ENCODE results near the gene APBA2.
"Not testable (repeated sequence)": the region's sequence is repeated elsewhere in the genome, so short reads cannot be mapped to it uniquely, and the experiment has no call there.

APBA2 gene

GRCh38 chr15:29097971-29098370, 212.2 kb downstream of the APBA2 start:
- H3K4me3 ChIP-seq (ENCODE audit: low read depth, low read length) = no peak overlapping the region

- no peak overlapping the region for H3K4me3 ChIP-seq (ENCODE audit: low read depth, low read length)
Measured at GRCh38 chr15:29098652-29099051, 212.9 kb downstream of the APBA2 start.

- no peak overlapping the region for H3K4me3 ChIP-seq (ENCODE audit: low read depth, low read length)
Measured at GRCh38 chr15:29099131-29099880, 213.5 kb downstream of the APBA2 start.

- no peak overlapping the region for H3K4me3 ChIP-seq (ENCODE audit: low read depth, low read length)
Measured at GRCh38 chr15:29100486-29101000, 214.8 kb downstream of the APBA2 start.

- no peak overlapping the region for H3K4me3 ChIP-seq (ENCODE audit: low read depth, low read length)
Measured at GRCh38 chr15:29101491-29101890, 215.7 kb downstream of the APBA2 start.

- H3K4me3 ChIP-seq (ENCODE audit: low read depth, low read length) = not testable (repeated sequence)
Measured at GRCh38 chr15:29102173-29102794, 216.5 kb downstream of the APBA2 start.

- H3K4me3 ChIP-seq (ENCODE audit: low read depth, low read length) = peak overlapping the region; percentile 17
Measured at GRCh38 chr15:29102911-29103823, 217.4 kb downstream of the APBA2 start.

- H3K4me3 ChIP-seq (ENCODE audit: low read depth, low read length) = peak overlapping the region; percentile 17
Measured at GRCh38 chr15:29103824-29104565, 218.2 kb downstream of the APBA2 start.

DNA sequence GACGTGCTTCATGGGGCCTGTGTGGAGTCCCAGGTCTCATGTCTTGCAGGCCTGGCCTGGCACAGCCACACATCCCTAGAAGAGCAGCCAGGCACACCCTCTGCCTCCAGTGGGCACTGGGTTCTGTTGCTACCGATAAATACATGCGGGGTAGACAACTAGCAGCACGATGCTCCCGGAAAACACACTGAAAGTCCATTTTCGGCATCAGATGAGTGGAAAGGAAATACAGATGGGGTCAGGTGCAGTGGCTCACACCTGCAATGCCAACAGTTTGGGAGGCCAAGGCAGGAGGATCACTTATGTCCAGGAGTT, 218.7 kb downstream of the APBA2 start:
- H3K4me3 ChIP-seq (ENCODE audit: low read depth, low read length) = no peak overlapping the region

DNA sequence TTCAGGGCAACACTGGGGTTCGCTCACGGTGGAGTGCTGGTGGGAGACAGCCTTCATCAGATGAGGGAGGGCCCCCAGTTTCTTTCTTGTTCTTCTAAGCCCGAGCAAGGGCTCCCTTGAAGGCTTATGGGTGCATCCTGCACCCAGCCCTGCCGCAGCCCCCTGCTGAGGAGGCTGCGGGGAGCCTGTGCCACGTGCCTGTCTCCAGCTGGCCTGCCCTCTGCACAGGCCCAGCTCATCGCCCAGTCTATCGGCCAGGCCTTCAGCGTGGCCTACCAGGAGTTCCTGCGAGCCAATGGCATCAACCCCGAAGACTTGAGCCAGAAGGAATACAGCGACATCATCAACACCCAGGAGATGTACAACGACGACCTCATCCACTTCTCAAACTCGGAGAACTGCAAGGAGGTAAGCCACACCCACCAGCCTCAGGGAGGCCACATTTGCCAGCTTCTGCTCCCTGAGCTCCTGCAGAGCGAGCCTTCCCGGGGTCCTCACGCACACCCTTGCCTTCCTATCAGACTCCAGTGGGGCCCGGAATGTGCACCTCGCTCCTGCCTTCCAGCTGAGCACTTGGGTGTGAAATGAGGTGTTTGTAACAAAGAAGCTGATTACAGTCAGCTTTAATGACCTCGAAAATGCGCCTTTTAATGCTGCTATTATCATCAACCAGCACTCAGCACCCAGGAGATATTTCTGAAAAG, 219.5 kb downstream of the APBA2 start:
- no peak overlapping the region for H3K4me3 ChIP-seq (ENCODE audit: low read depth, low read length)

DNA sequence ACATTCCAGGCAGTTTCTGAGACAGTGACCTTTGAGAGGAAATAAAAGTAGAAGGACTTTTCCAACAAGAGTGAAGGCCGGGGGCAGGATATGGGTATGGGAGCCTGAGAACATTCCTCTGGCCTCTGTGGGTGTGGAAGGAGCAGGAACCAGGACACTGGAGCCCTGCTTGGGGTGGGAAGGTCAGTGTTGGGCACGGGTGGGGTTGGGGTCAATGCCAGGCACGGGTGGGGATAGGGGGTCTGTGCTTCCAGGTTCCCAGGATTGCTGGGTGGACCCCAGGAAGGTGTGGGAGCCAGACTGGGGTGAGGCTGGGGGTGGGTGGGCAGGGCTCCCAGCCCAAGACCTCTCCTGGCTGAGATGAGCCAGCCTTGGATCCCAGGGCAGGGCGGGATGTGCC, 220.3 kb downstream of the APBA2 start:
- H3K4me3 ChIP-seq (ENCODE audit: low read depth, low read length) = no peak overlapping the region

GRCh38 chr15:29106551-29107290, 220.9 kb downstream of the APBA2 start:
- no peak overlapping the region for H3K4me3 ChIP-seq (ENCODE audit: low read depth, low read length)

GRCh38 chr15:29107291-29107890, 221.6 kb downstream of the APBA2 start:
- H3K4me3 ChIP-seq (ENCODE audit: low read depth, low read length) = no peak overlapping the region

DNA sequence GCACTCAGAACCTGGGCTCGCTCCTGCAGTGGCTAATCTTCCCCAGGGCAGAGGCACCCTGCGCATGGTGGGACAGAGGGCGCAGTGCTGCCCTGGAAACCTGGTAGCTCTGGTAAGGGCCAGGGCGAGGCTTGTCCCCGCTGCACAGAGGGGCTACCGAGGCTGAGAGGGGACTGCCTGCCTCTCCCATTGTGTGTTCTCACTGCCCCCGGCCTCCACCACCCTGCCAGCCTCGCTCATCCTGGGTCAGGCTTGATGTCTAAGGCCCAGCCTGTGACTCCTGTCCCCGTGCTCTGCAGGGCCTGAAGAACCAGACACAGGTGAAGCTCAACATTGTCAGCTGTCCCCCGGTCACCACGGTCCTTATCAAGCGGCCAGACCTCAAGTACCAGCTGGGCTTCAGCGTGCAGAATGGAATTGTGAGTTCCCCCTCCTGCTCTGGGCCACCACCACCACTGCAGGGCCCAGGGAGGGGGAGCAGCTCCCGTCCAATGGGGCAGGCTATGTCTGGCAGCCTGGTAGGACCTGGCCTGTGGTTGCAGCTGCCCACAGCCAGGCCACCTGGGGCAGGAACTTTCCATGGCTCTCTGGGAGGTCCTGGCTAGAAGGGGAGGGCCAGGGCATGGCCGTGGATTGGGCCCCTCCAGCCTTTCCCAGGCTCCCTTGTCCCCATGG, 222.3 kb downstream of the APBA2 start:
- H3K4me3 ChIP-seq (ENCODE audit: low read depth, low read length) = no peak overlapping the region

GRCh38 chr15:29109762-29110161, 224.0 kb downstream of the APBA2 start:
- H3K4me3 ChIP-seq (ENCODE audit: low read depth, low read length) = no peak overlapping the region

DNA sequence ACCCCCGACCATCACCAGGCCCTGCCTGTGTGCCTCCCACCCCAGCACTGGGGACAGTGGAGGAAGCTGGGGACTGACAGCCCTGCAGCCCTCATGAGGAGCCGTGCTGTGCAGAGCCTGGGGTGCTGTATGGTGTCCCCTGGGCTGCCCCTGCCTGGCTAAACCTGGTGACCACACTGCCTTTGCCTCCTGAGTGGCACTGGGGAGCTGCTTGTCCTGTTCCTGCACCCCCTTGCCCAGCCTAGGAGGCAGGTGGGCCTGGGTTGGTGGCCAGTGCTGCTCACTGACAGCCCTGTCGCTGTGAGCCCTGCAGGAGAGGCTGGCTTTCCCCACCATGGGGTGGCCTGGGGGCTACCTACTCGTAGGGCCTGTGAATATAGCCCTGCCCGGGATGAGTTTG, 224.4 kb downstream of the APBA2 start:
- H3K4me3 ChIP-seq (ENCODE audit: low read depth, low read length) = no peak overlapping the region

- H3K4me3 ChIP-seq (ENCODE audit: low read depth, low read length) = no peak overlapping the region
Measured at GRCh38 chr15:29110733-29111132, 225.0 kb downstream of the APBA2 start.

- no peak overlapping the region for H3K4me3 ChIP-seq (ENCODE audit: low read depth, low read length)
Measured at GRCh38 chr15:29111705-29112281, 226.0 kb downstream of the APBA2 start.

All from iPS-11a (cell line).